ENCODE measurements around the gene RBMXL3. TPM values are rescaled to one million over a fixed set of nuclear protein-coding genes. Genes with fewer than 3 reads are reported as not detected.
A peak's percentile ranks its signal among the peaks of the same experiment; 100 is the strongest.

The RBMXL3 gene
- total RNA-seq, 1 experiment from 2014 or later, result not detected

GRCh38 chrX:115233497-115234455, 44.6 kb downstream of the RBMXL3 start, which contains the start of gene LRCH2:
LRCH2 (minus strand) TSS chrX:115234096; CDS start chrX:115234041, 55 bp downstream.
- DNase-seq, result no peak
- Histone ChIP-seq H3F3A (ENCODE audit: insufficient read depth, low read depth) (0 out of 2 replicates have a peak, but pooled peaks cover 5% of the 10 kb centered on the region), H3K36me3 (ENCODE audit: low read depth) (no peaks in the 10 kb centered on the region), H3K9me3 (ENCODE audit: insufficient read depth, low read depth) (no peaks in the 10 kb centered on the region), H3K4me2 (no peak within 1 kb of the TSS), H3K4me1 (replicated peaks; ENCODE audit: insufficient read depth) (peaks cover 16% of the 10 kb centered on the region), H3K79me2 (ENCODE audit: low read depth) (no peaks in the 10 kb centered on the region), H3K27ac (no peak within 1 kb of the TSS), H2AFZ (no peak within 1 kb of the TSS), H3K27me3 (ENCODE audit: insufficient read depth, low read depth) (no peaks in the 10 kb centered on the region), H3K4me3 (no peak within 1 kb of the TSS), H3K9me2 (ENCODE audit: insufficient read depth) (no peaks in the 10 kb centered on the region; the same call in 1 of the 2 replicates), H4K20me1 (ENCODE audit: insufficient read depth) (no peaks in the 10 kb centered on the region)
- intact Hi-C loops (cut with micrococcal nuclease; ENCODE audit: unreplicated experiment), result no loop called here
- ChIA-PET POLR2A (ENCODE audit: unreplicated experiment) (interaction anchor here (0.6 kb wide), 1 partner anchor 551 kb away, joined by 3 read pairs; no protein-coding TSS in a partner anchor), CTCF (interaction anchor here (0.6 kb wide), 1 partner anchor 96 kb away, joined by 3 read pairs; no protein-coding TSS in a partner anchor)
- no TSS peak for BruUV-seq (replicated peaks)
- no peak for TF ChIP-seq CTCF (conservative IDR thresholded peaks at IDR 0.05)
- TF ChIP-seq EZH2 (IDR thresholded peaks at IDR 0.05; ENCODE audit: low read depth), result no peak

- no peak for TF ChIP-seq EZH2 (IDR thresholded peaks at IDR 0.05; ENCODE audit: low read depth)
- no peak for TF ChIP-seq CTCF (conservative IDR thresholded peaks at IDR 0.05)
- H4K20me1 ChIP-seq (ENCODE audit: insufficient read depth), result no peaks in the 10 kb centered on the region
- BruUV-seq (replicated peaks), result no TSS peak
- H3K4me3 ChIP-seq, result no peak overlapping the region
- intact Hi-C loops (cut with micrococcal nuclease; ENCODE audit: unreplicated experiment), result no loop called here
- no peak overlapping the region for H3K27ac ChIP-seq
- no peak overlapping the region for H3K4me2 ChIP-seq
- H2AFZ ChIP-seq, result no peak overlapping the region
- H3F3A ChIP-seq (ENCODE audit: insufficient read depth, low read depth), result 0 out of 2 replicates have a peak, but pooled peaks cover under 1% of the 10 kb centered on the region
- H3K9me3 ChIP-seq (ENCODE audit: insufficient read depth, low read depth), result no peaks in the 10 kb centered on the region
- ChIA-PET POLR2A (ENCODE audit: unreplicated experiment) (interaction anchor here (0.6 kb wide), 1 partner anchor 552 kb away, joined by 3 read pairs; no protein-coding TSS in a partner anchor), CTCF (interaction anchor here (0.6 kb wide), 1 partner anchor 95 kb away, joined by 3 read pairs; no protein-coding TSS in a partner anchor)
- no peaks in the 10 kb centered on the region for H3K36me3 ChIP-seq (ENCODE audit: low read depth)
- H3K9me2 ChIP-seq (ENCODE audit: insufficient read depth), result no peaks in the 10 kb centered on the region; the same call in 1 of the 2 replicates
- peaks cover 10% of the 10 kb centered on the region for H3K4me1 ChIP-seq (replicated peaks; ENCODE audit: insufficient read depth)
- H3K79me2 ChIP-seq (ENCODE audit: low read depth), result no peaks in the 10 kb centered on the region
- no peak for DNase-seq
- no peaks in the 10 kb centered on the region for H3K27me3 ChIP-seq (ENCODE audit: insufficient read depth, low read depth)
Observed at GRCh38 chrX:115234461-115234860, 45.3 kb downstream of the RBMXL3 start.

- H3K27ac ChIP-seq, result no peak overlapping the region
- no peaks in the 10 kb centered on the region for H3K27me3 ChIP-seq (ENCODE audit: insufficient read depth, low read depth)
- H4K20me1 ChIP-seq (ENCODE audit: insufficient read depth), result no peaks in the 10 kb centered on the region
- DNase-seq, result no peak
- no peaks in the 10 kb centered on the region for H3K4me1 ChIP-seq (replicated peaks; ENCODE audit: insufficient read depth)
- CTCF ChIA-PET, result no interaction called here
- H3K9me2 ChIP-seq (ENCODE audit: insufficient read depth), result no peaks in the 10 kb centered on the region; the same call in 1 of the 2 replicates
- intact Hi-C loops (cut with micrococcal nuclease; ENCODE audit: unreplicated experiment), result no loop called here
- POLR2A ChIA-PET (ENCODE audit: unreplicated experiment), result interaction anchor here (0.7 kb wide), 1 partner anchor 118 kb away, joined by 3 read pairs; no protein-coding TSS in a partner anchor
- no TSS peak for BruUV-seq (replicated peaks)
- TF ChIP-seq EZH2 (IDR thresholded peaks at IDR 0.05; ENCODE audit: low read depth) (no peak), CTCF (conservative IDR thresholded peaks at IDR 0.05) (no peak)
- H3K79me2 ChIP-seq (ENCODE audit: low read depth), result no peaks in the 10 kb centered on the region
- 0 out of 2 replicates have a peak, but pooled peaks cover 2% of the 10 kb centered on the region for H3K9me3 ChIP-seq (ENCODE audit: insufficient read depth, low read depth)
- H2AFZ ChIP-seq, result 0 out of 2 replicates have a peak overlapping the region, but pooled peaks have one; percentile 21
- no peak overlapping the region for H3K4me2 ChIP-seq
- H3F3A ChIP-seq (ENCODE audit: insufficient read depth, low read depth), result no peaks in the 10 kb centered on the region
- no peaks in the 10 kb centered on the region for H3K36me3 ChIP-seq (ENCODE audit: low read depth)
- H3K4me3 ChIP-seq, result no peak overlapping the region
Observed at GRCh38 chrX:115236560-115236959, 47.4 kb downstream of the RBMXL3 start.
